ENCODE data around the gene LY6G5B. TPM values are rescaled to one million over a fixed set of nuclear protein-coding genes. Genes with fewer than 3 reads are reported as not detected.
A peak's percentile ranks its signal among the peaks of the same experiment; 100 is the strongest.

LY6G5B gene
- total and polyA plus RNA-seq, 10 donors: 3.0 to 25.3 (median 14.7) TPM

DNA sequence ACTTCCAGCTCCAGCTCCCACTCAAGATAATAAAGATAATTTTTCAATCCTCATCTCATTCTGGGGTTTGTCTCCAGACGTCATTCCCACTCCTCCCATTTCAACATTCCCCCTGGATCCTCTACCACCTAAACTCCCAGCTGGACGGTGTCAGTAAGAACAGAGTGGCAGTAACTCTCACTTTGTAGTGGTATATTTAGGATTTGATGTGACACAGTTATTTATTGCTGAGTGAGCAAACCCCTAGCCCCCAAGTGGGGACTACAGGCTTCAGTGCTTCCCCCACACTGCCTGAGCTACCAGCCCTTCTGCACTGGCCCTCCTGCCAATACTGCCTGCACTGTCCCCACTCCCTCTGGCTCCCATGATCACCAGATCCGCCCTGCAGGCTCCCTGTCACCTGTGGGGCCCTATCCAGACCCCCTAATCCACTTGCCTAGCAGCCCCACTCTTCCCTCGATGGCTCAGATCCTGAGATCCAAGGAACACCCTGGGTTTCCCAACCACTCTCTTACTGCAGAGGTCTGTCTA, 11.6 kb upstream of the LY6G5B start:
- H3K27me3 ChIP-seq (replicated peaks in 1 of 7): no peaks in the 10 kb centered on the region
- no peak for TF ChIP-seq POLR2A (IDR thresholded peaks at IDR 0.05)
- no peak for TF ChIP-seq POLR2AphosphoS5 (IDR thresholded peaks at IDR 0.05)
- TF ChIP-seq, protein P1, sequence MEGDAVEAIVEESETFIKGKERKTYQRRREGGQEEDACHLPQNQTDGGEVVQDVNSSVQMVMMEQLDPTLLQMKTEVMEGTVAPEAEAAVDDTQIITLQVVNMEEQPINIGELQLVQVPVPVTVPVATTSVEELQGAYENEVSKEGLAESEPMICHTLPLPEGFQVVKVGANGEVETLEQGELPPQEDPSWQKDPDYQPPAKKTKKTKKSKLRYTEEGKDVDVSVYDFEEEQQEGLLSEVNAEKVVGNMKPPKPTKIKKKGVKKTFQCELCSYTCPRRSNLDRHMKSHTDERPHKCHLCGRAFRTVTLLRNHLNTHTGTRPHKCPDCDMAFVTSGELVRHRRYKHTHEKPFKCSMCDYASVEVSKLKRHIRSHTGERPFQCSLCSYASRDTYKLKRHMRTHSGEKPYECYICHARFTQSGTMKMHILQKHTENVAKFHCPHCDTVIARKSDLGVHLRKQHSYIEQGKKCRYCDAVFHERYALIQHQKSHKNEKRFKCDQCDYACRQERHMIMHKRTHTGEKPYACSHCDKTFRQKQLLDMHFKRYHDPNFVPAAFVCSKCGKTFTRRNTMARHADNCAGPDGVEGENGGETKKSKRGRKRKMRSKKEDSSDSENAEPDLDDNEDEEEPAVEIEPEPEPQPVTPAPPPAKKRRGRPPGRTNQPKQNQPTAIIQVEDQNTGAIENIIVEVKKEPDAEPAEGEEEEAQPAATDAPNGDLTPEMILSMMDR (IDR thresholded peaks at IDR 0.05 in 8 of 11, conservative IDR thresholded peaks at IDR 0.05 in 3 of 11): no peak
- H3K4me1 ChIP-seq: peaks cover 42 to 96% (median 75%) of the 10 kb centered on the region in 6 donors
- H3K36me3 ChIP-seq: peaks cover 0 to 65% (median 25%) of the 10 kb centered on the region in 6 donors
- peak overlapping the region in 2 of 8 donors; percentile 6 to 96 for H3K4me3 ChIP-seq
- intact Hi-C loops (cut with DNase I; ENCODE audit: low total_unique reads): no loop called here
- no peak for DNase-seq
- 82 to 89% (median 85%) methylated on average over 4 of the region's 4 CpGs for WGBS, 5 donors
- H3K27ac ChIP-seq: peak overlapping the region in 4 of 8 donors; percentile 10 to 97 (median 94)
- H3K9me3 ChIP-seq: no peaks in the 10 kb centered on the region

DNA sequence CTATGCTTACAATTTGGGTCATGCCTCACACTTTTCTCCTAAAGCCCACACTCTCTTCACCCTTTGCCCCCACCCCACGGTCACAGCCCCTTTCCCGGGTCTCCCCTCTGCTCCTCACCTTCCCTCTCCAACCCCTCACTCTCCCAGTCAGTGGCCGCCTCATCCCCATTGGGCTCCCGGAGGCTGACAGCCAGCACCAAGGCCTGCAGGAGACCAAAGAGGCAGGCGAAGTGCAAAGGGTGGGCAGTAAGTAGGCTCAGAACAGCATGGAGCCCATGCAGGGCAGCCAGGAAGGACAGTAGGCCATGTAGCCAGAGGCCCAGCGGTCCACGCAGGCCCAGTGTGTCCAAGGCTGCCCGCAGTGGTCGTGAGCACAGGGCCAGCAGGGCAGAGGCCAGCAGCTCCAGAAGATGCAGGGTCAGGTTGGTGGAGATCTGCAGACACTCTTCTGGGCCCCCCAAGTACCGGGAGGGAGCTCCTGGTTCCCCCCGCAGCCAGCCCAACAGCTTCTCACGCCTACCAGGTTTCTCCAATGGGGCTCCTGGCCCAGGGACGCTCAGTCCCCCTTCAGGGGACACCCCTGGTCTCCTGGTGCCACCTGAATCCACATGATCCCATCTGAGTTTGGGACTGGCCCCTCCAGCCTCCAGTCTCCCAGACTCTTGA, 10.7 kb upstream of the LY6G5B start:
- no peak for DNase-seq
- 77 to 86% (median 83%) methylated on average over 9 to 13 of the region's 13 CpGs for WGBS, 5 donors
- intact Hi-C loops (cut with DNase I; ENCODE audit: low total_unique reads): no loop called here
- Histone ChIP-seq H3K36me3 (peaks cover 0 to 74% (median 28%) of the 10 kb centered on the region in 6 donors), H3K9me3 (no peaks in the 10 kb centered on the region), H3K4me3 (peak overlapping the region; percentile 61 to 96 (median 77)), H3K27me3 (replicated peaks in 1 of 7) (no peaks in the 10 kb centered on the region), H3K27ac (peak overlapping the region; percentile 82 to 97 (median 94)), H3K4me1 (peaks cover 45 to 96% (median 75%) of the 10 kb centered on the region in 6 donors)
- TF ChIP-seq POLR2A (IDR thresholded peaks at IDR 0.05) (no peak), POLR2AphosphoS5 (IDR thresholded peaks at IDR 0.05) (peak in 1 of 3 donors; percentile 62)
- TF ChIP-seq, protein P1 (IDR thresholded peaks at IDR 0.05 in 8 of 11, conservative IDR thresholded peaks at IDR 0.05 in 3 of 11): no peak

DNA sequence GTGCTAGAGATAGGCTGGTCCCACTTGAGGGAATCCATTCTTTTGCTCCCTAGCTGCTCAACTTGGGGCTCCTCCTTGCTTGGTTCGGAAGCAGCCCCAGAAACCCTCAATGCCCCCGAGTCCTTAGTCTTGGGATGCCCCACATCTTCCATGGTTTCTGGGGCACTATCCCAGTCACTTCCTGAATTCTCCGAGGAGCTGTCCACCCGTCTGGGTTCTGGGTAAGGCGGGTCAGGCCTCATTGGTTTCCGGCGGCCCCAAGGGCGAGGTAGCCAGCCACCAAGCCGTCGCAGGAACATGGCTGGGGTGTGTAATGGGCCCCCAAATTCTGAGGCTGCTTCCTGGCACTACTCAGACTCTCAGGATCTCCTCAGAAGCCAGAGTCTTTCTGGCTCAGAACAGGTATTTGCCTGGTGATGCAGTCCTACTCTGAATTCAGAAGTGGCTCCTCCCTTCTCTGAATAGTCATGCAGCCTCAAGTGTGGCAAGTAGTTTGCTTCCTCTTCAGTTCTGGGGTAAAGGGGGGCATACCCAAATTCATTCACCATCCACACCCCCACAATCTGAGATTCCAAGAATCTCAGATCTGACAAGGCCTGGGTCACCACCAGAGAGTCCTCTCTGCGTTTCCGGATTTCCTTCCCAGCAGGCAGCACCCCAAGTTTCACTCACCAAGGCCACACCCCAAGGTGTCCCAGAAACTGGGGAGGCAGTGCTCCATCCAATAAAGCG, 10.0 kb upstream of the LY6G5B start:
- 22 to 36% (median 25%) methylated on average over 10 to 13 of the region's 13 CpGs for WGBS, 5 donors
- DNase-seq: peak; percentile 82
- peak overlapping the region; percentile 82 to 97 (median 94) for H3K27ac ChIP-seq
- intact Hi-C loops (cut with DNase I; ENCODE audit: low total_unique reads): no loop called here
- H3K27me3 ChIP-seq (replicated peaks in 1 of 7): no peaks in the 10 kb centered on the region
- peak overlapping the region; percentile 61 to 96 (median 77) for H3K4me3 ChIP-seq
- TF ChIP-seq, protein P1 (IDR thresholded peaks at IDR 0.05 in 8 of 11, conservative IDR thresholded peaks at IDR 0.05 in 3 of 11): no peak
- no peak for TF ChIP-seq POLR2AphosphoS5 (IDR thresholded peaks at IDR 0.05)
- TF ChIP-seq POLR2A (IDR thresholded peaks at IDR 0.05): no peak
- H3K36me3 ChIP-seq: peaks cover 0 to 72% (median 28%) of the 10 kb centered on the region in 6 donors
- peaks cover 47 to 95% (median 79%) of the 10 kb centered on the region in 6 donors for H3K4me1 ChIP-seq
- no peaks in the 10 kb centered on the region for H3K9me3 ChIP-seq

All from spleen (tissue), 11 donors.